BJ (cell line): ENCODE data around the gene SLC25A13. TPM values are rescaled to one million over a fixed set of nuclear protein-coding genes. Genes with fewer than 3 reads are reported as not detected.

Source experiments
- CTCF ChIA-PET: fragments of 350-600 bp; formaldehyde crosslinking; extraction: SDS; loops from one replicate; lab custom pipeline; 2021; ENCODE audit warnings: antibody characterized with exemption, inconsistent platforms; lab: Yijun Ruan, JAX
- POLR2A ChIA-PET: fragments of 300-600 bp; sonication (Branson Sonifier 250); formaldehyde crosslinking; extraction: SDS; loops from one replicate; lab custom pipeline; 2021; ENCODE audit warnings: antibody characterized with exemption; lab: Charles Lee
- DNase-seq: peaks from one replicate; pipeline ENCODE4 v3.0.0-alpha.2; 2011; ENCODE audit warnings: low read depth
- H3K27me3 ChIP-seq: 2 replicates; pipeline ENCODE4 v1.6.0; 2011; ENCODE audit warnings: low read length; ENCODE audit not compliant: control insufficient read depth, insufficient read depth
- H3K36me3 ChIP-seq: 2 replicates; pipeline ENCODE4 v1.5.1; 2011; ENCODE audit warnings: low read length; ENCODE audit not compliant: control insufficient read depth, insufficient read depth
- H3K4me3 ChIP-seq: 2 replicates; pipeline ENCODE4 v1.5.1; 2011; ENCODE audit warnings: low read depth, mild to moderate bottlenecking, control low read depth, low read length
- CTCF ChIP-seq: IDR thresholded peaks from 2 replicates; pipeline ENCODE4 v1.5.1; 2011; ENCODE audit warnings: low read depth, mild to moderate bottlenecking, control low read depth, inconsistent platforms, low read length, moderate library complexity; ENCODE audit not compliant: insufficient read depth
- polyA plus RNA-seq: library from polyadenylated mRNA; depleted of rRNA; stranded (reverse); fragments of >200 nt; gene quantifications from 2 replicates; pipeline ENCODE4 v1.2.3, GENCODE V29; 2011

The SLC25A13 gene
- polyA plus RNA-seq, 1 experiment: 6.2 TPM

DNA sequence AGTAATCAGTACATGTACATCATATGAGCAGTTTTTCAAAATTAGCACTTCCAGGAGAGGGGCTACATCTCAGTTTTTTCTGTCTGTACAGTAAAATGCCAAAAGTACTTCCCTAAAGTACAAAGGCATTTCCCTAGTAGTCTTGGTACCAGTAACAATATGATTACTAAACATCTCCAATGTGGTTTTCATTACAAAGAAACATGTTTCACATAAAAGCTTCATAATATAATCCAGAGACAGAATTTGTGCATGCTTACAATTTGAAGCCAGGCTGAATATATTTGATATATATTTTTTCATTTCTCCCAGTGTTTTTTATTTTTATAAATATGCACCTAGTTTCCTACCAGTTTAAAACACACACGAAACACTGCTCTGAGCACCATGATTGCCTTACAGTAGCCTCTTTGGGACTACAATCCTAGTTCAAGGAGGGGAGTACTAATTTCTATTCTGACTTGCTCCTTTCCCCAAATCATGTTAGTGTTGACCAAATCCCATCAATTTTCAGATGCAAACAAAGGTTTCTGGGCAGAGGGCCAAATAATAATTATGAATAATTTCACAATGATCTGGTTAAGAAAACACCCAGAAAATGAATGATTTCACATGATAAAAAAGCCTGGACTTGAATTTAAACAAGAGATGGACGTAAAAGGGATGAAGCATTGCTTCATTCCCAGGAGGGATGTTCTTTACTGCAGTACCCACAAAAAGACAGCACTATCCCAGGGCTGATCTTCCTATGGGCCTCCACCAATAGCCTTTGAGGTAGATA is 201.3 kb downstream of the SLC25A13 start:
- Histone ChIP-seq H3K36me3 (no peaks in the 10 kb centered on the region), H3K4me3 (no peak overlapping the region), H3K27me3 (no peaks in the 10 kb centered on the region)
- no peak for TF ChIP-seq CTCF
- ChIA-PET POLR2A (no interaction called here), CTCF (no interaction called here)
- DNase-seq: no peak

- TF ChIP-seq CTCF: no peak
- DNase-seq: no peak
- no peaks in the 10 kb centered on the region for H3K27me3 ChIP-seq
- ChIA-PET CTCF (no interaction called here), POLR2A (no interaction called here)
- no peak overlapping the region for H3K4me3 ChIP-seq
- no peaks in the 10 kb centered on the region for H3K36me3 ChIP-seq
Measured at GRCh38 chr7:96118449-96119001, 203.4 kb downstream of the SLC25A13 start.

- ChIA-PET POLR2A (no interaction called here), CTCF (no interaction called here)
- Histone ChIP-seq H3K4me3 (no peak overlapping the region), H3K36me3 (no peaks in the 10 kb centered on the region), H3K27me3 (no peaks in the 10 kb centered on the region)
- no peak for DNase-seq
- no peak for TF ChIP-seq CTCF
Measured at GRCh38 chr7:96116173-96116572, 205.7 kb downstream of the SLC25A13 start.

DNA sequence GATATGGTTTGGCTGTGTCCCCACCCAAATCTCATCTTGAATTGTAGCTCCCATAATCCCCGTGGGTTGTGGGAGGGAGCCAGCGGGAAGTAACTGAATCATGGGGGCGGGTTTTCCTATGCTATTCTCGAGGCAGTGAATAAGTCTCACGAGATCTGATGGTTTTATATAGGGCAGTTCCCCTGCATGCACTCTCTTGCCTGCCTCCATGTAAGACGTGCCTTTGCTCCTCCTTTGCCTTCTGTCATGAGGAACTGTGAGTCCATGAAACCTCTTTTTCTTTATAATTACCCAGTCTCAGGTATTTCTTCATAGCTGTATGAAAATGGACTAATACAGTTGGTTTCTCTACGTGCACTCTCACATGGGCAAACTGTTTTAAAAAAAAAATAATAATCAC is 207.7 kb downstream of the SLC25A13 start:
- ChIA-PET POLR2A (no interaction called here), CTCF (interaction anchor here (1.0 kb wide), 1 partner anchor 12 kb away, joined by 4 read pairs; no protein-coding TSS in a partner anchor)
- DNase-seq: no peak

DNA sequence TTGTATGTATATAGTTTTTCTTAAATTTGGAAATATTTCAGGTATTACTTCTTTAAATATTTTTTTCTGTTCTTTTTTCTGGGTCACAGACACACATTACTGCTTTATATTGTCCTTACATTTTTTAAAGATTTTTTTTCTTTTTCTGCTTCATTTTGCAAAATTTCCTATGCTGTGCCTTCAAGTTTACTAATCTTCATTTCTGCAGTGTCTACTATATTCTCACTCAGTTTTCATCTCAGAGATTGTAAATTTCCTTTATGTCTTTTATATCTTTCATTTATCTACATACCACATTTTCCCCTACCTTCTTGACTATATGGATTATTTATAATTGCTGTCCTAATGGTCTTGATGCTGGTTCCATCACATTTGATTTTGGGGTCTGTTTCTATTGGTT is 210.5 kb downstream of the SLC25A13 start:
- Histone ChIP-seq H3K4me3 (no peak overlapping the region), H3K36me3 (no peaks in the 10 kb centered on the region), H3K27me3 (no peaks in the 10 kb centered on the region)
- POLR2A ChIA-PET: no interaction called here
- no peak for DNase-seq
- no peak for TF ChIP-seq CTCF
- CTCF ChIA-PET: no interaction called here

More for the DNA sequence above, 207.7 kb downstream of the SLC25A13 start:
- no peak for TF ChIP-seq CTCF
- no peak overlapping the region for H3K4me3 ChIP-seq
- no peaks in the 10 kb centered on the region for H3K27me3 ChIP-seq
- H3K36me3 ChIP-seq: no peaks in the 10 kb centered on the region
